HCT116 (cell line): Measurements from ENCODE around the gene LRP2BP. TPM values are rescaled to one million over a fixed set of nuclear protein-coding genes. Genes with fewer than 3 reads are reported as not detected.

ENCODE experiments used
- ATAC-seq: fragments of 200-7000 bp; cut with Tn5 transposase; 2 replicates; pipeline ENCODE4 v1.9.1; 2020; ENCODE audit warnings: mild to moderate bottlenecking, moderate library complexity
- BruUV-seq: library from RNA; stranded (reverse); fragments of 400-500 nt; replicated peaks from 2 replicates; lab custom pipeline; 2021; lab: Mats Ljungman, UMichigan
- CTCF ChIA-PET: fragments of 300-600 bp; sonication (Branson Sonifier 250); formaldehyde crosslinking; loops from one replicate; lab custom pipeline; 2021; ENCODE audit warnings: antibody characterized with exemption; lab: Charles Lee
- POLR2A ChIA-PET: fragments of 300-600, 350-600 bp; sonication (Branson Sonifier 250); formaldehyde crosslinking; loops from one replicate; lab custom pipeline; 2021; ENCODE audit warnings: antibody characterized with exemption; lab: Charles Lee
- RAD21 ChIA-PET, 2 experiments: fragments of 300-600 bp; sonication (Branson Sonifier 250); formaldehyde crosslinking; loops; one replicate each; lab custom pipeline; 2023; ENCODE audit warnings: low total read pairs in 2 of 2; ENCODE audit not compliant: uncharacterized antibody in 2 of 2, unreplicated experiment in 2 of 2, low non-redundant PET in 1 of 2; lab: Charles Lee
- DNase-seq: peaks from one replicate; pipeline ENCODE4 v3.0.0-alpha.2; 2010; ENCODE audit warnings: low read depth, low spot score
- H2AFZ ChIP-seq: fragments of 200-600 bp; shearing (Covaris generic), sonication (generic); 2 replicates; pipeline ENCODE4 v1.6.1; 2017; ENCODE audit warnings: low read depth, mixed run types, mixed read lengths, antibody characterized with exemption, low read length; ENCODE audit not compliant: poor library complexity, severe bottlenecking
- H3K27ac ChIP-seq: 2 replicates; pipeline ENCODE4 v1.5.1; 2012; ENCODE audit warnings: low read depth, low read length
- H3K27me3 ChIP-seq: fragments of 200-600 bp; sonication (generic); 2 replicates; pipeline ENCODE4 v1.6.1; 2016; ENCODE audit warnings: mixed run types, low read length, mixed read lengths; ENCODE audit not compliant: insufficient read depth
- H3K36me3 ChIP-seq, 2 experiments: fragments of 200-500 bp in 1 of 2; fragments of 200-600 bp in 1 of 2; sonication (Bioruptor generic) in 1 of 2; sonication (generic) in 1 of 2; 2 replicates each; pipeline versions ENCODE4 v1.5.1 to v1.6.1; 2014 to 2016; ENCODE audit warnings: low read length in 2 of 2, inconsistent platforms in 1 of 2, mixed read lengths in 1 of 2, mixed run types in 1 of 2; ENCODE audit not compliant: insufficient read depth in 2 of 2, control insufficient read depth in 1 of 2
- H3K4me1 ChIP-seq, 2 experiments: fragments of 200-600 bp in 1 of 2; sonication (generic) in 1 of 2; 2 replicates each; pipeline versions ENCODE4 v1.5.1 to v1.6.1; 2012 to 2017; ENCODE audit warnings: low read length in 2 of 2, inconsistent platforms in 1 of 2, mild to moderate bottlenecking in 1 of 2, mixed read lengths in 1 of 2, mixed run types in 1 of 2, moderate library complexity in 1 of 2; ENCODE audit not compliant: insufficient read depth in 2 of 2, control insufficient read depth in 1 of 2
- H3K4me2 ChIP-seq: fragments of 200-600 bp; sonication (generic); 2 replicates; pipeline ENCODE4 v1.6.1; 2017; ENCODE audit warnings: mixed run types, low read length, mixed read lengths
- H3K4me3 ChIP-seq, 2 experiments: fragments of 200-600 bp in 1 of 2; sonication (generic) in 1 of 2; replicated peaks in 1 of 2; 2 replicates each; pipeline ENCODE4 v1.5.1; 2011 to 2016; ENCODE audit warnings: low read length in 2 of 2, control low read depth in 1 of 2, low read depth in 1 of 2, mild to moderate bottlenecking in 1 of 2, mixed read lengths in 1 of 2, mixed run types in 1 of 2
- H3K79me2 ChIP-seq: fragments of 200-600 bp; sonication (generic); 2 replicates; pipeline ENCODE4 v1.6.1; 2017; ENCODE audit warnings: mild to moderate bottlenecking, mixed run types, low read length, moderate library complexity, mixed read lengths; ENCODE audit not compliant: insufficient read depth
- H3K9ac ChIP-seq: fragments of 200-600 bp; sonication (generic); 2 replicates; pipeline ENCODE4 v1.6.1; 2016; ENCODE audit warnings: low read length, mixed read lengths
- H3K9me2 ChIP-seq: fragments of 200-600 bp; sonication (generic), shearing (Covaris generic); 2 replicates; pipeline ENCODE4 v1.6.1; 2017; ENCODE audit warnings: mixed run types, mild to moderate bottlenecking, moderate library complexity; ENCODE audit not compliant: insufficient read depth
- H3K9me3 ChIP-seq, 2 experiments: fragments of 200-500 bp in 1 of 2; fragments of 200-600 bp in 1 of 2; sonication (Bioruptor generic) in 1 of 2; sonication (generic) in 1 of 2; 2 replicates each; pipeline ENCODE4 v1.6.1; 2014 to 2017; ENCODE audit warnings: low read length in 2 of 2, mixed read lengths in 2 of 2, inconsistent platforms in 1 of 2, low read depth in 1 of 2, mild to moderate bottlenecking in 1 of 2, mixed run types in 1 of 2, moderate library complexity in 1 of 2; ENCODE audit not compliant: control insufficient read depth in 1 of 2, insufficient read depth in 1 of 2
- H4K20me1 ChIP-seq: fragments of 200-600 bp; sonication (generic), shearing (Covaris generic); 2 replicates; pipeline ENCODE4 v1.6.1; 2017; ENCODE audit warnings: mixed run types, mild to moderate bottlenecking, moderate library complexity; ENCODE audit not compliant: insufficient read depth
- CEBPB ChIP-seq: IDR thresholded peaks from 2 replicates; pipeline ENCODE4 v1.6.1; 2012; ENCODE audit warnings: low read depth
- CTCF ChIP-seq, 3 experiments: fragments of 200-600 bp in 1 of 3; sonication (generic) in 1 of 3; IDR thresholded peaks in 2 of 3; conservative IDR thresholded peaks in 1 of 3; 2 replicates each; pipeline ENCODE4 v1.5.1; 2012 to 2017; ENCODE audit warnings: low read depth in 2 of 3, low read length in 2 of 3, antibody characterized with exemption in 1 of 3, borderline replicate concordance in 1 of 3, control low read depth in 1 of 3, mild to moderate bottlenecking in 1 of 3, mixed read lengths in 1 of 3, mixed run types in 1 of 3, moderate library complexity in 1 of 3; ENCODE audit not compliant: insufficient read depth in 1 of 3
- EGR1 ChIP-seq: IDR thresholded peaks from 2 replicates; pipeline ENCODE4 v1.6.1; 2012; ENCODE audit warnings: low read depth
- EZH2 ChIP-seq: fragments of 200-600 bp; sonication (generic); IDR thresholded peaks from 2 replicates; pipeline ENCODE4 v1.6.1; 2017; ENCODE audit warnings: antibody characterized with exemption, mixed run types
- FOSL1 ChIP-seq: IDR thresholded peaks from 2 replicates; pipeline ENCODE4 v1.6.1; 2012; ENCODE audit warnings: low read depth
- JUND ChIP-seq: IDR thresholded peaks from 2 replicates; pipeline ENCODE4 v1.6.1; 2012
- MAX ChIP-seq: IDR thresholded peaks from 2 replicates; pipeline ENCODE4 v1.6.1; 2012
- POLR2AphosphoS5 ChIP-seq: IDR thresholded peaks from 2 replicates; pipeline ENCODE4 v1.6.1; 2011; ENCODE audit warnings: mild to moderate bottlenecking, low read depth, low read length, moderate library complexity
- REST ChIP-seq: IDR thresholded peaks from 2 replicates; pipeline ENCODE4 v1.6.1; 2012; ENCODE audit warnings: low read depth
- SP1 ChIP-seq: IDR thresholded peaks from 2 replicates; pipeline ENCODE4 v1.6.1; 2012; ENCODE audit warnings: low read depth
- SRF ChIP-seq: IDR thresholded peaks from 2 replicates; pipeline ENCODE4 v1.6.1; 2012; ENCODE audit warnings: low read depth
- intact Hi-C: fragments of 100-400 bp; cut with micrococcal nuclease; formaldehyde crosslinking; loops from 2 replicates; pipeline ENCODE4 v1.10.0; 2022
- total RNA-seq: library from RNA; stranded (reverse); gene quantifications from one replicate; pipeline ENCODE4 v1.2.1, GENCODE V29; 2021; ENCODE audit not compliant: unreplicated experiment

LRP2BP gene
- total RNA-seq, 1 experiment from 2014 or later: 2.9 TPM

GRCh38 chr4:185405296-185405999, 9.7 kb upstream of the LRP2BP start:
- BruUV-seq: no TSS peak
- Histone ChIP-seq H3K9ac (no peak overlapping the region), H3K79me2 (no peaks in the 10 kb centered on the region), H3K27ac (no peak overlapping the region), H3K4me3 (no peak overlapping the region), H3K4me1 (no peaks in the 10 kb centered on the region), H2AFZ (no peak overlapping the region), H3K36me3 (peaks cover 0 to under 1% of the 10 kb centered on the region in 2 experiments; a peak in 1 of 4 replicates), H4K20me1 (no peaks in the 10 kb centered on the region), H3K27me3 (no peaks in the 10 kb centered on the region), H3K9me3 (no peaks in the 10 kb centered on the region), H3K9me2 (no peaks in the 10 kb centered on the region), H3K4me2 (no peak overlapping the region)
- TF ChIP-seq SP1 (no peak), REST (no peak), POLR2AphosphoS5 (no peak), CEBPB (no peak), SRF (no peak), CTCF (IDR thresholded peaks at IDR 0.05 in 2 of 3, conservative IDR thresholded peaks at IDR 0.05 in 1 of 3; ENCODE audit: borderline replicate concordance in 1 of 3, insufficient read depth in 1 of 3, low read depth in 2 of 3, low read length in 2 of 3) (no peak), FOSL1 (no peak), JUND (no peak), MAX (no peak), EZH2 (no peak), EGR1 (no peak)
- DNase-seq (no peak), ATAC-seq (no peak)
- ChIA-PET RAD21 (no interaction called here), POLR2A (interaction anchor here (1.7 kb wide), 1 partner anchor 10 kb away, joined by 3 read pairs; the partner anchor contains the start of gene LRP2BP), CTCF (no interaction called here)
- intact Hi-C loops: no loop called here
